Fibroblast of pulmonary artery (primary cell): Measurements from ENCODE around the gene ACAA2.
A peak's percentile ranks its signal among the peaks of the same experiment; 100 is the strongest.

Source experiments
- DNase-seq: peaks from one replicate; pipeline ENCODE4 v3.0.0-alpha.2; 2010; ENCODE audit warnings: low read depth
- H3K4me3 ChIP-seq: replicated peaks from 2 replicates; pipeline ENCODE4 v1.5.1; 2011; ENCODE audit warnings: low read depth, mild to moderate bottlenecking, control low read depth, low read length, moderate library complexity
- CTCF ChIP-seq: IDR thresholded peaks from 2 replicates; pipeline ENCODE4 v1.5.1; 2011; ENCODE audit warnings: mild to moderate bottlenecking, control low read depth, low read length, inconsistent platforms; ENCODE audit errors: missing control alignments

The ACAA2 gene

GRCh38 chr18:49778826-49779465 is 34.4 kb downstream of the ACAA2 start:
- peak; percentile 41 for DNase-seq
- no peak overlapping the region for H3K4me3 ChIP-seq
- TF ChIP-seq CTCF = no peak

- DNase-seq = no peak
- TF ChIP-seq CTCF = no peak
- no peak overlapping the region for H3K4me3 ChIP-seq
Observed at GRCh38 chr18:49769047-49769728, 44.1 kb downstream of the ACAA2 start.

GRCh38 chr18:49768051-49768391 is 45.3 kb downstream of the ACAA2 start:
- TF ChIP-seq CTCF = peak; percentile 84
- H3K4me3 ChIP-seq = no peak overlapping the region
- DNase-seq = peak; percentile 89

- H3K4me3 ChIP-seq = no peak overlapping the region
- TF ChIP-seq CTCF = no peak
- DNase-seq = peak; percentile 41
Observed at GRCh38 chr18:49767111-49768050, 46.0 kb downstream of the ACAA2 start.

- no peak for TF ChIP-seq CTCF
- no peak overlapping the region for H3K4me3 ChIP-seq
- no peak for DNase-seq
Observed at GRCh38 chr18:49766646-49767045, 46.7 kb downstream of the ACAA2 start.

GRCh38 chr18:49764032-49764431 is 49.3 kb downstream of the ACAA2 start:
- no peak for TF ChIP-seq CTCF
- peak; percentile 68 for DNase-seq
- H3K4me3 ChIP-seq = no peak overlapping the region
